ENCODE data around the gene XXYLT1.
A peak's percentile ranks its signal among the peaks of the same experiment; 100 is the strongest.

The XXYLT1 gene

DNA sequence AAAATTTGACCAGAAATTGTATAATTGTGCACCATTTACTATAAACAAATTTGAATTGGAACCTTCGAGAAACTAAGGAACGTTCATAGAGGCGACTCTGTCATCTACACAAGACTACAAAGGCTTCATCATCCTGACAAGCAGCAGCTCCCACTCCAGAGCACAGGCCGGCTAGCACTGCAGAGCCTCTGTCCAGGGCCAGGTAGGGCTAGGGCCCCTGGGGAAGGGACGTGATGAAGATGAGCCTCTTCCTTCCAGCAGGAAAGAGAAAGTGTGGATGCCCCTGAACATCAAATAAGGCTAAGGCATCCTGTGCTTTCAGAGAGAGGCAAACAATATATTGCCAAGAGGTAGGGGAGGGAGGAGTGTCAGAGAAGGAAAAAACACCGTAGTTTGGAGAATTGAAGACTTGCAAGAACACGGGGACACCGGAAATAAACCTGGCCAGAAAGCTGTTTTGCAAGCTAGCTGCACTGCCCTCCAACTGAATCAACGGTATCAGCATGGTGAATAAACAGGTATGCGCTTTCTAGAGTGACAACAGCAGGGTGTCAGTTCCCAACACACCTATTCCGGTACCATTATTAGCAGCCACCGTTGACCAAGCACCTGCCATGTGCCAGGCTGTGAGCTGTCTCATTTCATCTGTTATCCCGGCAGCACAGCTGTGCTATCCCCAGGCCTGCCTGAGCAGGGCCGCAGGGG is 12.4 kb downstream of the XXYLT1 start:
- DNase-seq (ENCODE audit: low spot score in 2 of 2) = peak in 1 of 2 donors; percentile 2
- ATAC-seq = no peak
- Mint-ChIP-seq H3K4me3 (peak overlapping the region; percentile 73), H3K36me3 (no peaks in the 10 kb centered on the region), H3K9me3 (no peaks in the 10 kb centered on the region), H3K4me1 (peaks cover 32% of the 10 kb centered on the region), H3K27ac (peak overlapping the region; percentile 79)

DNA sequence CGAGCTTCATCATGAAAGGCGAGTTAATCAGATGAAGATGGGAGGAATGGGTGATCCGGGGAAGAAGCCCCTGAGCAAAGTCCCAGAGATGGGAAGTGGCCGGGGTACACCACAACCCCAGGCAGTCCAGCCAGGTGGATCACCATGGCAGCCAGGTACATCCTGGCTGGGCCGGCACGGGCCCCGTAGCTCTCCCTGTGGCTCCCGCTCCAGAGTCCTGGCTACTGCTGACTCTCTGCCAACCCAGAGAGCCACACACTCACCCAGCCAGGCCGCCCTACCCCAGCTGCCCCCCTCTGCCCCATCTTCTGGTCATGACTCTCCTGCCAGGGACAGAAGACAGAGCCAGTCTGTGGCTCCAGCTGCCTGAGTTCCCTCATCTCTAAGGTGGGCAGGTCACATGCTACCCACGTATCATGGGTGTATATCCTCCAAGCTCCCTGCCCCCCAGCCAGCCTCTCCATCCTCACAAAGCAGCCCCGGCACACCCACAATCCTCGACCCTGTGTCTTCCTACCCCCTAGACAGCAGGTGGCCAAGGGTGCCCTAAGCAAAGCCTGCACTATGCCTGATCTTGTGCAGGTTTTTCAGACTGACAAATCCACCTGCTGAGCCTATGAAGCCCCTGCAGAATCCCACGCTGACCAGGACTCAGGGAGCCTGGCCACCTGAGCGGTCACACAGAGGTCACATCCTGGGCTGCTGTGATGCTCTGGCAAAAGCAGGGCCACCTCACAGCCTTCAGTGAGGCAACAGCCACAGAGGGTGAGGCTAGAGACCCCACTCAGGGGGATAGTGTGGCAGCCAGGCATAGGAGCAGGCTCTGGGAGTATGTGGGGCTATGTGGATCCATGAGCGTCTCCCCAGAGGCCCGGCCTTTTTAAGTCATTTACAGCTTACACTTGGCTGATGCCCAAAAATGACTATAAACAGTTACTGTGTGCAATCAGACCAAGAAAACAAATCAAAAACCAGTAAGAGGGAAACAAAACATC is 13.2 kb downstream of the XXYLT1 start:
- DNase-seq (ENCODE audit: low spot score in 2 of 2) (peak; percentile 1 to 49), ATAC-seq (no peak)
- Mint-ChIP-seq H3K9me3 (no peaks in the 10 kb centered on the region), H3K27ac (peak overlapping the region; percentile 79), H3K4me1 (peaks cover 32% of the 10 kb centered on the region), H3K36me3 (no peaks in the 10 kb centered on the region), H3K4me3 (peak overlapping the region; percentile 73)

DNA sequence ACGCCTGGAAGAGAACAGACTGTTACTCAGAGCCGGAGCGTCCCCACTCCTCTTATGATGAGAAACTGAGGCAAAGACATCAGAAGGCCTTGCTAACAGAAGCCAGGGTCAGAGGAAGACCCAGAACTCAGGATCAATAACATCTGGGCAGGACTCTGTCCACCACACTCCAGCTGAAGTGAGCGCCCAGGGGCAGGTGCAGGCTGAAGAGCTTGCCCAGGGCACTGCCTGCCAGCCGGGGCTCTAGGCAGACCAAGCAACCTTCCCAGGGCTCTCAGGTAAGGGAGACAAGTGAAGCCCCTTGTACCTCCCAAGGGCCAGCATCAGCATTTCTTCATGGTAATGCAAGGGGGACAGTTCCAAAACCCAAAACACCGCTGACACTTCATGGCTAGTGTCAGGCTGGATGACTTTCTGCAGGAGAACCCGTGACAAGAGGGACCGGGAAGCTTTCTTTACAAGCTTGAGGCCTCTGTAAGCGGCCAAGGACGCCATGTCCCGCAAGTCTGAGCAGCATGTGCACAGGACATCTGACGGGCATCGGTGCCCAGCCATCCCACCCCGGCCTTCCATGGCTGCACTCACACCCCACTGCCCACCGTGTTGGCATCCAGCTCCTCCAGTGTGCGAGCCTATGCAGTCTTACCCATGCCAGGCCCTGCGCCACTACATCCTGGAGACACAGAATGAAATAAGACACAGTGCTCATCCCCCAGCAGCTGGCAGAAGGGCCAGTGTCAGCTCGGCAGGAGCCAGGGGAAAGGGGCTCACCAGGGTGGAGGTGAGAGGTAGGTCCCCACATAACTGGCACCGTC is 14.1 kb downstream of the XXYLT1 start:
- Mint-ChIP-seq H3K4me3 (no peak overlapping the region), H3K4me1 (peaks cover 36% of the 10 kb centered on the region), H3K9me3 (no peaks in the 10 kb centered on the region), H3K27ac (peak overlapping the region; percentile 30), H3K36me3 (no peaks in the 10 kb centered on the region)
- peak; percentile 2 to 49 for DNase-seq (ENCODE audit: low spot score in 2 of 2)
- ATAC-seq = no peak

DNA sequence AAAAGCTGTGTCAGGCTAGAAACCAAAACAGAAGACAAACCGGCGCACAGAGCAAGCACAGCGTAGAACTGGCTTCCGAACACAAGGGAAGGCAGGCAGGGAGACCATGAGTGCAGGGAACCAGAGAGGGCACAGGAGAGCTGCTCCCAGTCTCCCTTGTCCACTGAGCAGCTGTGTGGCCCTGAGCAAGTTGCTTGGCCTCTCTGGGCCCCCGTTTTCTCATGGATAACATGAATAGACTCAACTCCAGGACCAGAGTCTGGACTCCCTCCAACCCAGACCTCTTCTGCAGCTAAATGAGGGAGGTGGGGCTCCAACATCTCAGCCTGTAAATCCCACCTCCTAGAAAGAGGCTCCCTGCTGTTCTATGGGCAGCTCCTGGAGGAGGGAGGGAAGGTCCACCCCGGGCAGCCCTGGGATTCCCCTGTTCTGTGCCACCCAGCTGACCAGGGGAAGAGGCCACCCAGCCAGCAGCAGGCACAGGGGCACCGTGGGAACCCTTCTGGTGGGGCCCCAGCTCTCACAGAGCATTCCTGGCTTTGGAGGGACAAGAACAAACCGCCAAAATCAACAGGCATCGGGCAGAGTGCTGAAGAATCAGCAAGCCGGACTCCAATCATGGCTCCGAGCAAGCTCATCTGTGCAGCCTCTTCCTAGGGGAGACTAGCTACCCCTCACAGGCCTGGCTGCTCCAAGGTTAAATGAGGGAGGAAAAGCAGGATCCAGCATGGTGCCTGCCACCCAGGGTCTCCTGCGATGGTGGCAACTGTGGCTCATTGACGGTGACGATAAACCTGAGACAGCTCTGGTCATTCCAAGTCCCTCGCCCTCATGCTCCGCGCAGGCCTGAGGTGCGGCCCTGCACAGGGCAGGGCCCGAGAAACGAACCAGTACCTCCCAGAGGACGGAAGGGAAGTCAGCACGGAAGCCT is 15.1 kb downstream of the XXYLT1 start:
- Mint-ChIP-seq H3K9me3 (no peaks in the 10 kb centered on the region), H3K4me3 (no peak overlapping the region), H3K4me1 (peaks cover 38% of the 10 kb centered on the region), H3K27ac (no peak overlapping the region), H3K36me3 (no peaks in the 10 kb centered on the region)
- peak; percentile 1 to 46 for DNase-seq (ENCODE audit: low spot score in 2 of 2)
- ATAC-seq = no peak

DNA sequence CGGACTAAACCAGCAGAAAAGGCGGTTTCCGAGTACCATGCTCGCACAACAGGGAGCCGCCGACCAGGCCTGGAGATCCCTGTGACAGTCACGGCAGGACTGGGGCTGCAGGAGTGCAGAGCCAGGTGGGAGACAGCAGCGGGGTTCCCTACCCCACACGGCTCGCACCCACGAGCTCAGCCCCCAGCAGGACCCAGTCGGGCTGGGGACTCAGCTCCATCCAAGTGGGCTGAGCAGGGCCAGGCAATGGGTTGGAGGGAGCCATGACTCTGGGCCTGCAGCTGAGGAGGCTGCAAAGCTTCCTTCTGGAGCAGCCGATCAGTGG is 15.8 kb downstream of the XXYLT1 start:
- no peak for ATAC-seq
- Mint-ChIP-seq H3K4me1 (peaks cover 41% of the 10 kb centered on the region), H3K4me3 (no peak overlapping the region), H3K9me3 (no peaks in the 10 kb centered on the region), H3K27ac (no peak overlapping the region), H3K36me3 (no peaks in the 10 kb centered on the region)
- DNase-seq (ENCODE audit: low spot score in 2 of 2) = peak in 1 of 2 donors; percentile 44

DNA sequence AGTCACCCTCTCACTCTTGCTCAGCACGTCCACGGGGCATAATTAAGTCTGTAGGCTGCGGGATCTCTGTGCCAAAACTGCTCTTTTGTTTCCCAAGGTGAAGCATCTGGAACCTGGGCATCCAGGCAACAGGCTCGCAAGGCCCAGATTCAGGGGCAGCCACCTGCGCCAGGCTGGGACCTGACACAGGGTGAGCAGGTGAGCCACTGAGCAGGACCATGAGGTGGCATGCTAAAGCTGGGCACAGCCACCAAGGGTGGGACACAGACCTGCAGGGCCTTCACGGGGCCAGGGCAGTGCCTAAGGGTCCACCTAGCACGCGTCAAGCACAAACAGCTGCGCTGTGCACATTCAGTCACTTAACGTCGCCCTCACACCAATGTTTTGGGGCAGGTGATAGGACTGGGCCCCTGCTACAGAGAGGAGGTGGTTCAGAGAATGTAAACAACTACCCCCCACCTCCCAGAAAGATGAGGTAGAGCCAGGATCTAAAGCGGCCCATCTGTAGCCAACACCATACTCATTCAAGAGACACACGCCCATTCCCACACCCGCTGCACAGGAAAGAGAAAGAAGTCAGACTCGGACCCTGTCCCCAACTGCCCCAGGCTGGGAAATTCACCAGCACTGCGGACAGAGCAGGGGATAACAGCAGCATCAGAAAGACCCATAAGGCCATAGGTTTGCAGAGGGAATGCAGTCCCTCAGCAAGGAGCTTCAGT is 16.3 kb downstream of the XXYLT1 start:
- Mint-ChIP-seq H3K4me3 (no peak overlapping the region), H3K36me3 (no peaks in the 10 kb centered on the region), H3K4me1 (peaks cover 45% of the 10 kb centered on the region), H3K9me3 (no peaks in the 10 kb centered on the region), H3K27ac (no peak overlapping the region)
- DNase-seq (ENCODE audit: low spot score in 2 of 2) (peak in 1 of 2 donors; percentile 45), ATAC-seq (no peak)

DNA sequence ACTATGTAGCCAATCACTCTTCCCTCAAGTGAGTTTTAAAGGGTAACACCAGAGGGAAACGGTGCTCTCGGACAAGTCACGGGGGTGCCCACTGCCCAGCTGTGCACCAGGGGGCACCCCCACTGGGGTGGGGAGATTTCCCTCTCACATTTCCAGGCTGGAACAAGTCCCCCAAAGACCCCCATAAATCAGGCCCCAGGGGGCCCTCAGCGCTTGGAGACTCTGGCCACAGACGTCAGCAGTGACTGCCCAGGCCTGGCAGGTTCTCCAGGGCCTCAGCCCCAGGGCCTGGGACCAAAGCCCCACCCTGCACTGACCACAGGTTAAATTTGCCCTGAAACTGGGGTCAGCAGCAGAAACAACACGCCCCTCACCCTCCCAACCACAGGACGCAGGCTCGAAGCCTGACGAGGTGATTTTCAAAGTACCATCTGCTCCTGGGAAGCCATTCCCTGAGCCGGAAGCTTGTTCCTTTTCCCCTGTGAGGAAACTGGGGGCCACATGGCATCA is 17.0 kb downstream of the XXYLT1 start:
- H3K27ac Mint-ChIP-seq = no peak overlapping the region
- H3K4me3 Mint-ChIP-seq = no peak overlapping the region
- no peaks in the 10 kb centered on the region for H3K36me3 Mint-ChIP-seq
- H3K4me1 Mint-ChIP-seq = peaks cover 45% of the 10 kb centered on the region
- ATAC-seq = no peak
- no peaks in the 10 kb centered on the region for H3K9me3 Mint-ChIP-seq
- DNase-seq (ENCODE audit: low spot score in 2 of 2) = peak in 1 of 2 donors; percentile 45

DNA sequence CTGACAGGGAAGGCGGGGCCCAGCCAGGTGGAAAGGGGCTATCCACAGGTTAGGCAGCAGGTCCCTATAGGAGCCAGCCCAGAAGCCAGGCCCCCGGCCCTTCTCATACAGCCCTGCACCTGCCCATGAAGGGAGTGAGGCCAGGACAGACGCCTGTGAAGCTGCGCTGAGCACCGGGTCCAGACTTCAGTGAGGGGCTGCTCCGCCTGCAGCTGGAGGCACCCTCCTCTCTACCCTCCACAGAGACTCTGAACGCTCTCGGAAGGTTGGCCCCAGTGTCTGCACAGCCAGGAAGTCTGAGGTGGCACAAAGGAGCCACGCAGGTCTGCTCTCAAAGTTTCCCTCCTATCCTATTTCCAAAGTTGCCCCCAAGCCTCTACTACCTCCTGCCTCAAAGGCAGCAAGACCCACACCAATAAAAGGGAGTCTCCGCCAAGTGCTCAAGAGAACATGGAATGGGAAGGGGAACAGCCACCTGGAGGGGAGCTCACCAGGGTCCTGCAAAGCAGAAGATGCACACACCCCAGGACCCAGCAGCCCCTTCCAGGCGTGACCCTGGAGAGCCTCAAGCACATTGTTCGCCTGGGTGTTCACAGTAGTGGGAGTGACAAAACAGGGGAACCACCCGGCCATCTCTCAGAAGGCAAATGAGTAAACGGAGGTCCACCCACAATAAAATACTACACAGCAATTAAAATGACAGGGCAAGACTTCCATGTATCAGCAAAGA is 19.5 kb downstream of the XXYLT1 start:
- no peaks in the 10 kb centered on the region for H3K36me3 Mint-ChIP-seq
- no peaks in the 10 kb centered on the region for H3K9me3 Mint-ChIP-seq
- H3K4me1 Mint-ChIP-seq = peaks cover 33% of the 10 kb centered on the region
- DNase-seq (ENCODE audit: low spot score in 2 of 2) (peak in 1 of 2 donors; percentile 54), ATAC-seq (peak; percentile 80)
- H3K27ac Mint-ChIP-seq = peak overlapping the region; percentile 15
- no peak overlapping the region for H3K4me3 Mint-ChIP-seq

DNA sequence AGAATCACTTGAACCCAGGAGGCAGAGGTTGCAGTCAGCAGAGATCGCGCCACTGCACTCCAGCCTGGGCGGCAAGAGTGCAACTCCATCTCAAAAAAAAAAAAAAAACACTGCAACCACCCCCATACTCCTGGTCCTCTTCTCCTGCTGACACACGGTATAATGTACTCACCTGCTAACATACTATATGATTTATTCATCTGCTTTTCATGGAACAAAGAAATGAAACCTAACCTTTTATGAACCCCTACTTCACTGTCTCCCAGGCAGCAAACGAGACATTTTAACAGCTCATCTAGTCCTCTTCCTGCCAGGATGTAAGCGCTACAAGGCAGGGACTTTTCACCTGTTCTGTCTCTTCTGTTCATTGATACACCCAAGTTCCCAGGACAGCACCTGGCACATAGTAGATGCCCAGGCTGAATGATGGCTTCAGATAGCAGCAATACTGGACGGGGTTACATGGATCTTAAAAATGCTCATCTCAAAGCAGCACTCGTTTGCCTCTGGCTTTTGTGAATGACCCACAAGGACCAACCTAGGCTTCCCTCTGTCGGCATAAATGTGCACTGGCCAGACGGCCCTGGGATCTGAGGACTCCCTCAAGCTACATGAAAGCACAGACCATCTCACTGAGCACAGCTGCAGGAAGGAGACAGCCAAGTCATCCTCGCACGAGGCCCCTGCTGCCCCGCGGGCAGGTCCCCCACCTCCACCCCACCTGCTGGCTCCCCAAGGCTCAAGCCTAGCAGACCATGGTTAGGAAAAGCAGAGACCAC is 20.3 kb downstream of the XXYLT1 start:
- Mint-ChIP-seq H3K4me1 (peaks cover 41% of the 10 kb centered on the region), H3K9me3 (no peaks in the 10 kb centered on the region), H3K27ac (no peak overlapping the region), H3K36me3 (no peaks in the 10 kb centered on the region), H3K4me3 (no peak overlapping the region)
- no peak for ATAC-seq
- peak in 1 of 2 donors; percentile 49 for DNase-seq (ENCODE audit: low spot score in 2 of 2)

DNA sequence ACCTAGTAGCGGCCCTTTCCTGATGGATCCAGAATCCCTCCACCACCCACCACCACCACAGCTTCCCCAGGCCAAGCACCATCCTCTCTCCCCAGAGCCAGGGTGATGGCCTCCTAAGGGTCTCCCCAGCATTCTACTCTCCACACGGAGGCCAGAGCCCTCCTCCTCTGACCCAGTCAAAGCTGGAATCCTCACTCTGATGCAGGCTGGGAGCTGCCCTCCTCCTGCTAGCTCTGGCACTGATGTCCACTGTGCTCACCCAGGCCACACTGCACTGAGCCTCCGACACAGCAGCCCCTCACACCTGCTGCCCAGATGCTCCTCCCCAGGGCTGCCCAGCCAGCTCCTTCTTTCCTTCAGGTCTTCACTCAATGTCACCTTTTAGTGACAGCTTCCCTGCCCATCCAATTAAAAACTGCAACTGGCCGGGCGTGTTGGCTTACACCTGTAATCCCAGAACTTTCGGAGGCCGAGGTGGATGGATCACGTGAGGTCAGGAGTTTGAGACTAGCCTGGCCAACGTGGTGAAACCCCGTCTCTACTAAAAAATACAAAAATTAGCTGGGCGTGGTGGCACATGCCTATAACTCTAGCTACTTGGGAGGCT is 21.0 kb downstream of the XXYLT1 start:
- Mint-ChIP-seq H3K36me3 (no peaks in the 10 kb centered on the region), H3K4me3 (no peak overlapping the region), H3K27ac (peak overlapping the region; percentile 52), H3K9me3 (no peaks in the 10 kb centered on the region), H3K4me1 (peaks cover 40% of the 10 kb centered on the region)
- no peak for ATAC-seq
- peak in 1 of 2 donors; percentile 41 for DNase-seq (ENCODE audit: low spot score in 2 of 2)

DNA sequence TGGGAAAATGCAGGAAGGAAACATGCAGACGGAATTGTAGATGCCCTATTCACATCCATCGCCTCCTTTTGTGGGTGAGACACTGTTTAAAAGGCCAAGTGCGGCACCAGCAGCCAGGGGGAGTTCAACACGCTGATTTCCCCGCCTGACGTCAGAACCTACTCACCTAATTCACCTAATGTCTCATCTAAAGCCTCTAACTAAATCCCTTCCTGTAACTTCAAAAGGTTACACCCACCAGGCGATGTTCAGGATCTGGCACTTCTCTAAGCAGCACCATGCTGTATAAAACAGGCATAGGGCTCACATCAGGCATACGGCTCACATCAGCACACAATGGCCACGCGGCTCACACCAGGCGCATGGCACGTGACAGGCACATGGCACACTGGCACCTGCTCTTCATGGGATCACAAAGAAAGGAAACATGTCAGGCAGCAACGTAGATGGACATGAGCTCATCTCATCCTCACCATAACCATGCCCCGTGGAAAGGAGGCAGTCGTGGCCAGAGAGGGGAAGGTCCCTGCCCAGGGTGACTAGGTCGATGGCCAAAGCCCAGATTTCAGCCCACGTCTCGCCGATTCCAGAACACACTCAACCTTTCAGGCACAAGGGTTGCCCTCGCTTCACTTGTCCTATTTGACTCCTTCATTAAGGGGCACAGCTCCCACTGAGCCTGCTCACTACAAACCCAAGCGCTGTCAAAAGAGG is 21.7 kb downstream of the XXYLT1 start:
- DNase-seq (ENCODE audit: low spot score in 2 of 2) (peak in 1 of 2 donors; percentile 42), ATAC-seq (no peak)
- no peak overlapping the region for H3K4me3 Mint-ChIP-seq
- H3K4me1 Mint-ChIP-seq = peaks cover 33% of the 10 kb centered on the region
- no peaks in the 10 kb centered on the region for H3K36me3 Mint-ChIP-seq
- peak overlapping the region; percentile 52 for H3K27ac Mint-ChIP-seq
- no peaks in the 10 kb centered on the region for H3K9me3 Mint-ChIP-seq

DNA sequence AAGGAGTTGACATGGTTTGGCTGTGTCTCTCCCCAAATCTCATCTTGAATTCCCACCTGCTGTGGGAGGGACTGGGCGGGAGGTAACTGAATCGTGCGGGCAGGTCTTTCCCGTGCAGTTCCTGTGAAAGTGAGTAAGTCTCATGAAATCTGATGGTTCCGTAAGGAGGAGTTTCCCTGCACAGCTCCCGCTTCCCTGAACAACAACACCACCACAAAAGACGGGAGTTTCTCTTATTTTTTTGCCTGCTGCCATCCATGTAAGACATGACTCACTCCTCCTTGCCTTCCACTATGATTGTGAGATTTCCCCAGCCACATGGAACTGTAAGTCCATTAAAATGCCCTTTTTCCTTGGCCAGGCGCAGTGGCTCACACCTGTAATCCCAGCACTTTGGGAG is 22.7 kb downstream of the XXYLT1 start:
- Mint-ChIP-seq H3K9me3 (no peaks in the 10 kb centered on the region), H3K36me3 (no peaks in the 10 kb centered on the region)
- DNase-seq (ENCODE audit: low spot score in 2 of 2) = no peak

More for the DNA sequence above, 22.7 kb downstream of the XXYLT1 start:
- Mint-ChIP-seq H3K27ac (no peak overlapping the region), H3K4me3 (no peak overlapping the region), H3K4me1 (peaks cover 33% of the 10 kb centered on the region)
- ATAC-seq = no peak
